Neural cell (in vitro differentiated cells): ENCODE results near the gene ZNF385D. TPM values are rescaled to one million over a fixed set of nuclear protein-coding genes. Genes with fewer than 3 reads are reported as not detected.

Source experiments
- H2AFZ ChIP-seq: fragments of 200-600, 300-800 bp; sonication (generic), shearing (Covaris generic); 2 replicates; pipeline ENCODE4 v1.6.0; 2014; ENCODE audit warnings: low read depth, mild to moderate bottlenecking, antibody characterized with exemption, low read length, moderate library complexity
- H3F3A ChIP-seq: fragments of 200-600 bp; shearing (Covaris generic); 2 replicates; pipeline ENCODE4 v1.6.1; 2016; ENCODE audit warnings: mild to moderate bottlenecking, moderate library complexity, mixed read lengths, antibody characterized with exemption, low read length; ENCODE audit not compliant: insufficient read depth, poor library complexity, severe bottlenecking
- H3K27ac ChIP-seq: fragments of 200-600, 300-800 bp; sonication (generic), shearing (Covaris generic); 2 replicates; pipeline ENCODE4 v1.5.1; 2014; ENCODE audit warnings: mild to moderate bottlenecking, low read length, moderate library complexity
- H3K27me3 ChIP-seq: fragments of 300-800, 200-600 bp; sonication (generic), shearing (Covaris generic); 2 replicates; pipeline ENCODE4 v1.6.0; 2014; ENCODE audit warnings: mild to moderate bottlenecking, low read depth, low read length, moderate library complexity; ENCODE audit not compliant: insufficient read depth
- H3K36me3 ChIP-seq: fragments of 300-800, 200-600 bp; sonication (generic), shearing (Covaris generic); 2 replicates; pipeline ENCODE4 v1.5.1; 2014; ENCODE audit warnings: mild to moderate bottlenecking, antibody characterized with exemption, low read length, moderate library complexity; ENCODE audit not compliant: insufficient read depth
- H3K4me2 ChIP-seq: fragments of 300-800, 200-600 bp; sonication (generic), shearing (Covaris generic); 2 replicates; pipeline ENCODE4 v1.6.0; 2014; ENCODE audit warnings: mild to moderate bottlenecking, low read length
- H3K4me3 ChIP-seq: fragments of 300-800, 200-600 bp; sonication (generic), shearing (Covaris generic); 2 replicates; pipeline ENCODE4 v1.5.1; 2014; ENCODE audit warnings: mild to moderate bottlenecking, low read length, moderate library complexity
- H3K79me2 ChIP-seq: fragments of 200-600 bp; shearing (Covaris generic); replicated peaks from 2 replicates; pipeline ENCODE4 v1.6.0; 2014; ENCODE audit warnings: mild to moderate bottlenecking, low read length, moderate library complexity; ENCODE audit not compliant: insufficient read depth
- H3K9ac ChIP-seq: fragments of 300-800, 200-600 bp; sonication (generic), shearing (Covaris generic); 2 replicates; pipeline ENCODE4 v1.6.1; 2016; ENCODE audit warnings: mild to moderate bottlenecking, low read length, mixed read lengths
- H3K9me2 ChIP-seq: fragments of 200-600 bp; shearing (Covaris generic); 2 replicates; pipeline ENCODE4 v1.6.1; 2016; ENCODE audit warnings: mild to moderate bottlenecking, low read length, mixed read lengths; ENCODE audit not compliant: insufficient read depth
- H3K9me3 ChIP-seq: fragments of 200-600, 300-800 bp; sonication (generic), shearing (Covaris generic); 2 replicates; pipeline ENCODE4 v1.6.1; 2016; ENCODE audit warnings: mild to moderate bottlenecking, mixed run types, low read length, moderate library complexity, mixed read lengths
- H4K20me1 ChIP-seq: fragments of 200-600 bp; shearing (Covaris generic); 2 replicates; pipeline ENCODE4 v1.6.1; 2016; ENCODE audit warnings: mild to moderate bottlenecking, mixed run types; ENCODE audit not compliant: insufficient read depth
- CTCF ChIP-seq: fragments of 450-650 bp; IDR thresholded peaks from 2 replicates; pipeline ENCODE4 v1.5.1; 2014; ENCODE audit warnings: antibody characterized with exemption, mild to moderate bottlenecking, moderate library complexity; ENCODE audit not compliant: poor library complexity, severe bottlenecking
- EP300 ChIP-seq: fragments of 450-650 bp; conservative IDR thresholded peaks from 2 replicates; pipeline ENCODE4 v1.6.1; 2014; ENCODE audit warnings: antibody characterized with exemption, mild to moderate bottlenecking, moderate library complexity; ENCODE audit not compliant: poor library complexity, severe bottlenecking
- EZH2 ChIP-seq: fragments of 200-600, 300-800 bp; shearing (Covaris generic), sonication (generic); IDR thresholded peaks from 2 replicates; pipeline ENCODE4 v1.6.1; 2014; ENCODE audit warnings: antibody characterized with exemption, low read length, borderline replicate concordance, mild to moderate bottlenecking; ENCODE audit not compliant: insufficient read depth, poor library complexity, severe bottlenecking
- MXI1 ChIP-seq: fragments of 450-650 bp; conservative IDR thresholded peaks from 2 replicates; pipeline ENCODE4 v1.6.1; 2014; ENCODE audit warnings: antibody characterized with exemption, mild to moderate bottlenecking; ENCODE audit not compliant: poor library complexity, severe bottlenecking
- POLR2AphosphoS5 ChIP-seq: IDR thresholded peaks from 2 replicates; pipeline ENCODE4 v1.6.1; 2012
- RAD21 ChIP-seq: fragments of 450-650 bp; conservative IDR thresholded peaks from 2 replicates; pipeline ENCODE4 v1.6.1; 2014; ENCODE audit warnings: antibody characterized with exemption, mild to moderate bottlenecking, moderate library complexity
- REST ChIP-seq: IDR thresholded peaks from 2 replicates; pipeline ENCODE4 v1.6.1; 2012; ENCODE audit warnings: borderline replicate concordance
- SMC3 ChIP-seq: fragments of 450-650 bp; conservative IDR thresholded peaks from 2 replicates; pipeline ENCODE4 v1.6.1; 2014; ENCODE audit warnings: antibody characterized with exemption, mild to moderate bottlenecking, moderate library complexity; ENCODE audit not compliant: poor library complexity
- TAF1 ChIP-seq: IDR thresholded peaks from 2 replicates; pipeline ENCODE4 v1.6.1; 2012; ENCODE audit warnings: low read depth
- polyA plus RNA-seq: library from polyadenylated mRNA; depleted of rRNA; stranded (reverse); fragments of >200 nt; gene quantifications from 2 replicates; pipeline ENCODE4 v1.2.3, GENCODE V29; 2014

ZNF385D gene
- polyA plus RNA-seq, 1 donor from 2014 or later = 3.4 TPM

GRCh38 chr3:21515417-21515816 lies 235.6 kb downstream of the ZNF385D start:
- Histone ChIP-seq H3K9me2 (no peaks in the 10 kb centered on the region), H3K9me3 (no peaks in the 10 kb centered on the region)

GRCh38 chr3:21509731-21510470 lies 241.1 kb downstream of the ZNF385D start:
- H2AFZ ChIP-seq = no peak overlapping the region
- no peaks in the 10 kb centered on the region for H4K20me1 ChIP-seq
- TF ChIP-seq MXI1 = no peak
- no peak for TF ChIP-seq CTCF
- TF ChIP-seq EP300 = no peak
- no peak for TF ChIP-seq SMC3
- no peaks in the 10 kb centered on the region for H3K79me2 ChIP-seq
- H3K27me3 ChIP-seq = no peaks in the 10 kb centered on the region
- no peaks in the 10 kb centered on the region for H3K9me3 ChIP-seq
- no peaks in the 10 kb centered on the region for H3K36me3 ChIP-seq
- H3K27ac ChIP-seq = no peak overlapping the region
- H3K4me3 ChIP-seq = no peak overlapping the region
- no peak overlapping the region for H3K9ac ChIP-seq
- no peaks in the 10 kb centered on the region for H3F3A ChIP-seq
- no peak overlapping the region for H3K4me2 ChIP-seq
- H3K9me2 ChIP-seq = no peaks in the 10 kb centered on the region

More at GRCh38 chr3:21515417-21515816, 235.6 kb downstream of the ZNF385D start:
- no peak overlapping the region for H3K27ac ChIP-seq
- H3K36me3 ChIP-seq = no peaks in the 10 kb centered on the region
- H2AFZ ChIP-seq = no peak overlapping the region
- no peaks in the 10 kb centered on the region for H3F3A ChIP-seq
- H4K20me1 ChIP-seq = no peaks in the 10 kb centered on the region
- H3K27me3 ChIP-seq = no peaks in the 10 kb centered on the region
- no peak overlapping the region for H3K4me2 ChIP-seq
- H3K79me2 ChIP-seq = no peaks in the 10 kb centered on the region
- no peak overlapping the region for H3K9ac ChIP-seq
- TF ChIP-seq RAD21 (no peak), POLR2AphosphoS5 (no peak), SMC3 (no peak), MXI1 (no peak), EZH2 (no peak), TAF1 (no peak), CTCF (no peak), EP300 (no peak), REST (no peak)
- no peak overlapping the region for H3K4me3 ChIP-seq
